Measurements from ENCODE around the gene EFNB2.

Gene EFNB2

GRCh38 chr13:106475852-106476251 is 59.6 kb downstream of the EFNB2 start:
- H3K4me3 ChIP-seq (replicated peaks; ENCODE audit: low read depth, low read length): no peak overlapping the region
- DNase-seq (ENCODE audit: low read depth): no peak
- no peak for TF ChIP-seq CTCF (IDR thresholded peaks at IDR 0.05; ENCODE audit: low read length, missing control alignments)

GRCh38 chr13:106474912-106475311 is 60.5 kb downstream of the EFNB2 start:
- TF ChIP-seq CTCF (IDR thresholded peaks at IDR 0.05; ENCODE audit: low read length, missing control alignments): no peak
- DNase-seq (ENCODE audit: low read depth): no peak
- H3K4me3 ChIP-seq (replicated peaks; ENCODE audit: low read depth, low read length): no peak overlapping the region

GRCh38 chr13:106473154-106473553 is 62.3 kb downstream of the EFNB2 start:
- DNase-seq (ENCODE audit: low read depth): no peak
- TF ChIP-seq CTCF (IDR thresholded peaks at IDR 0.05; ENCODE audit: low read length, missing control alignments): no peak
- H3K4me3 ChIP-seq (replicated peaks; ENCODE audit: low read depth, low read length): no peak overlapping the region

- DNase-seq (ENCODE audit: low read depth): no peak
- no peak for TF ChIP-seq CTCF (IDR thresholded peaks at IDR 0.05; ENCODE audit: low read length, missing control alignments)
- peak overlapping the region; percentile 21 for H3K4me3 ChIP-seq (replicated peaks; ENCODE audit: low read depth, low read length)
These were observed 62.8 kb downstream of the EFNB2 start for GRCh38 chr13:106472621-106473020.

- DNase-seq (ENCODE audit: low read depth): peak; percentile 80
- TF ChIP-seq CTCF (IDR thresholded peaks at IDR 0.05; ENCODE audit: low read length, missing control alignments): no peak
- peak overlapping the region; percentile 21 for H3K4me3 ChIP-seq (replicated peaks; ENCODE audit: low read depth, low read length)
These were observed 63.4 kb downstream of the EFNB2 start for GRCh38 chr13:106471957-106472543.

- no peak for DNase-seq (ENCODE audit: low read depth)
- H3K4me3 ChIP-seq (replicated peaks; ENCODE audit: low read depth, low read length): no peak overlapping the region
- TF ChIP-seq CTCF (IDR thresholded peaks at IDR 0.05; ENCODE audit: low read length, missing control alignments): no peak
These were observed 64.9 kb downstream of the EFNB2 start for GRCh38 chr13:106470576-106470975.

Measured in fibroblast of pulmonary artery (primary cell).